Measurements from ENCODE around the gene ALDH5A1. TPM values are rescaled to one million over a fixed set of nuclear protein-coding genes. Genes with fewer than 3 reads are reported as not detected.

The ALDH5A1 gene
- total and polyA plus RNA-seq, 7 donors: 2.4 to 5.0 (median 2.8) TPM

DNA sequence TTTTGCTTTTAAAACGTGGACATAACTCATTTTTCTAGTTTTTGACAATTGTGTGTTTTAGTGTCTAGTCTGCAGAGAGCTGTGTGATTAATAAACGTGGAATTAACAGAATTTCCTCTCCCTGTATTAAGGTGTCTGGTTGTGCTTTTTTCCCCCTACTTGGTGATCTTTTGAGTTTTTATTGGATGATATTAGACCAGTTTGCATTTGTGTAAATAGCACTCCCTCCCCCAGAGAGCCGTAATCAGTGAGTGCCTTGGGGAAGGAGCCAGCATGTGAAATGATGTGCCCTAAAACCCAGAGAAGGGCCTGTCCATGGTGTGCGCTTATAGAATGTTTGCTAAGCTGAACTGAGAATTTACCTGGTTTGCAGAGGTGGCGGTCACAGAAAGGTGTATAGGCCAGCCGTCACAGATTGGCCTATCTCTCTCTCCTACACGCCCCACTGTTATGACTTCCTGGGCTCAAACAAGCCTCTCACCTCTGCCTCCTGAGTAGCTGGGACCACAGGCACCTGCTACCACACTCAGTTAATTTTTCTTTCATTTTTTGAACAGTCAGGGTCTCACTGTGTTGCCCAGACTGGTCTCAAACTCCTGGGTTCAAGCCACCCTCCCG, 42.4 kb downstream of the ALDH5A1 start:
- Histone ChIP-seq H3K36me3 (peaks cover 4 to 38% (median 16%) of the 10 kb centered on the region in 4 donors), H3K27ac (no peak overlapping the region), H3K9me3 (no peaks in the 10 kb centered on the region), H3K27me3 (no peaks in the 10 kb centered on the region), H3K4me1 (no peaks in the 10 kb centered on the region), H3K4me3 (no peak overlapping the region)
- WGBS, 2 donors: 56 to 78% methylated on average over 8 of the region's 8 CpGs
- TF ChIP-seq POLR2A (IDR thresholded peaks at IDR 0.05) (no peak), POLR2AphosphoS5 (IDR thresholded peaks at IDR 0.05) (no peak), EP300 (IDR thresholded peaks at IDR 0.05) (no peak)
- TF ChIP-seq, protein P1, sequence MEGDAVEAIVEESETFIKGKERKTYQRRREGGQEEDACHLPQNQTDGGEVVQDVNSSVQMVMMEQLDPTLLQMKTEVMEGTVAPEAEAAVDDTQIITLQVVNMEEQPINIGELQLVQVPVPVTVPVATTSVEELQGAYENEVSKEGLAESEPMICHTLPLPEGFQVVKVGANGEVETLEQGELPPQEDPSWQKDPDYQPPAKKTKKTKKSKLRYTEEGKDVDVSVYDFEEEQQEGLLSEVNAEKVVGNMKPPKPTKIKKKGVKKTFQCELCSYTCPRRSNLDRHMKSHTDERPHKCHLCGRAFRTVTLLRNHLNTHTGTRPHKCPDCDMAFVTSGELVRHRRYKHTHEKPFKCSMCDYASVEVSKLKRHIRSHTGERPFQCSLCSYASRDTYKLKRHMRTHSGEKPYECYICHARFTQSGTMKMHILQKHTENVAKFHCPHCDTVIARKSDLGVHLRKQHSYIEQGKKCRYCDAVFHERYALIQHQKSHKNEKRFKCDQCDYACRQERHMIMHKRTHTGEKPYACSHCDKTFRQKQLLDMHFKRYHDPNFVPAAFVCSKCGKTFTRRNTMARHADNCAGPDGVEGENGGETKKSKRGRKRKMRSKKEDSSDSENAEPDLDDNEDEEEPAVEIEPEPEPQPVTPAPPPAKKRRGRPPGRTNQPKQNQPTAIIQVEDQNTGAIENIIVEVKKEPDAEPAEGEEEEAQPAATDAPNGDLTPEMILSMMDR (IDR thresholded peaks at IDR 0.05): no peak
- intact Hi-C loops (cut with DNase I): no loop called here
- DNase-seq: no peak

DNA sequence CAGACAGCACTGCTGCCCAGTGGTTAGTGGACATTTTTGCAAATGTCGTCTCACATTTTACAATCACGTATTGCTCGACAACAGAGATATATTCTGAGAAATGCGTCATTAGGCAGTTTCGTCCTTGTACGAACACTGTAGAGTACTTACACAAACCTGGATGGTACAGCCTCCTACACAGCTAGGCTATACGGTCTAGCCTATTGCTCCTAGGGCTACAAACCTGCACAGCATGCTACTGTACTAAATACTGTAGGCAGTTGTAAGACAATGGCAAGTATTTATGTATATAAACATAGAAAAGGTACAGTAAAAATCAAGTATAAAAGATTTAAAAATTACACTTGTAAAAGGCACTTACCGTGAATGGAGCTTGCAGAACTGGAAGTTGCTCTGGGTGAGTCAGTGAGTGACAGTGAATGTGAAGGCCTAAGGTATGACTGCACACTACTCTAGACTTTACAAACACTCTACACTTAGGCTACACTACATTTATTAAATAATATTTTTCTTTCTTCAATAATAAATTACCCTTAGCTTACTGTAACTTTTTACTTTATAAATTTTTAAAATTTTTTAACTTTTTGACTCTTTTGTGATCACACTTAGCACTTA, 43.1 kb downstream of the ALDH5A1 start:
- peaks cover 4 to 33% (median 14%) of the 10 kb centered on the region in 4 donors for H3K36me3 ChIP-seq
- H3K27me3 ChIP-seq: no peaks in the 10 kb centered on the region
- WGBS, 2 donors: 94 to 96% methylated on average over 8 of the region's 8 CpGs
- no peaks in the 10 kb centered on the region for H3K9me3 ChIP-seq
- no peak overlapping the region for H3K4me3 ChIP-seq
- no peak for DNase-seq
- no peaks in the 10 kb centered on the region for H3K4me1 ChIP-seq
- no peak overlapping the region for H3K27ac ChIP-seq
- TF ChIP-seq POLR2AphosphoS5 (IDR thresholded peaks at IDR 0.05) (no peak), POLR2A (IDR thresholded peaks at IDR 0.05) (no peak), EP300 (IDR thresholded peaks at IDR 0.05) (no peak)
- TF ChIP-seq, protein P1 (IDR thresholded peaks at IDR 0.05): no peak
- intact Hi-C loops (cut with DNase I): no loop called here

DNA sequence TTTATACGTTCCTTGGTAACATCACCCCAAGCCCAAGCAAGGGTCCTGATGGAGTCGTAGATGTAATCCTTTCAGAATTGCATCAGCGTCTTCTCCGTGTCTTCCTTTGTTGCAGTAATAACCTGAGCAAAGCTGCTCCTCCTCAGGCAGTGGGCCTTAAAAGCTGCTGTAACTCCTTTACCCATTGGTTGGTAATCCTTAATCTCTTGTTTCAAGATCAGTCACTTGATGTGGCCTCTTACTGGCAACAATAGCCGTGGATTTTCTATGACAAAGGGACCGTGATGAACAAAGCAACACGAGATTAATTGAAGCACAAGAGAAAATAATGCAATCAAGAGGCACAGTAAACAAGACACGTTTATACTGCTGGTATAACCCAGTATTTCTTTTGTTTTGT, 44.6 kb downstream of the ALDH5A1 start:
- WGBS, 2 donors: 91 to 95% methylated on average over 8 of the region's 8 CpGs
- Histone ChIP-seq H3K27me3 (no peaks in the 10 kb centered on the region), H3K36me3 (peaks cover 0 to 20% (median 5%) of the 10 kb centered on the region in 4 donors), H3K27ac (no peak overlapping the region), H3K4me1 (no peaks in the 10 kb centered on the region), H3K9me3 (no peaks in the 10 kb centered on the region), H3K4me3 (no peak overlapping the region)
- TF ChIP-seq, protein P1 (IDR thresholded peaks at IDR 0.05): no peak
- no peak for TF ChIP-seq EP300 (IDR thresholded peaks at IDR 0.05)
- TF ChIP-seq POLR2AphosphoS5 (IDR thresholded peaks at IDR 0.05): no peak
- TF ChIP-seq POLR2A (IDR thresholded peaks at IDR 0.05): no peak
- intact Hi-C loops (cut with DNase I): no loop called here
- DNase-seq: no peak

DNA sequence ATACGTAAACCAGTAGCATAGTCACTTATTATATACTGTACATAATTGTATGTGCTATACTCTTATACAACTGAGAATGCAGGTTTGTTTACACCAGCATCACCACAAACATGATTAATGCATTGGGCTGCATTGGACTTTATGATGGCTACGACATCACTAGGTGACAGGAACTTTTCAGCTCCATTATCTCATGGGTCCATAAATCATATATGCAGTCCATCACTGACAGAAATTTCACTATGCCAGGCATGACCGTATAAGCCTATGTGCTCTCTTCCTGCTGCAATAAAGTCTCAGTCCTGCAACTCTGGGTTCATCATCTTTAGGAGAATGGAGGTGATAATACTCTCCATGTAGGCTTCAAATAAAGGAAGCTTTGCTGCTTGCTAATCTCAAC, 45.4 kb downstream of the ALDH5A1 start:
- DNase-seq: no peak
- TF ChIP-seq POLR2AphosphoS5 (IDR thresholded peaks at IDR 0.05) (no peak), EP300 (IDR thresholded peaks at IDR 0.05) (no peak), POLR2A (IDR thresholded peaks at IDR 0.05) (no peak)
- TF ChIP-seq, protein P1 (IDR thresholded peaks at IDR 0.05): no peak
- intact Hi-C loops (cut with DNase I): no loop called here
- no peak overlapping the region for H3K27ac ChIP-seq
- peaks cover 0 to 13% (median 2%) of the 10 kb centered on the region in 4 donors for H3K36me3 ChIP-seq
- no peaks in the 10 kb centered on the region for H3K27me3 ChIP-seq
- H3K9me3 ChIP-seq: no peaks in the 10 kb centered on the region
- no peak overlapping the region for H3K4me3 ChIP-seq
- no peaks in the 10 kb centered on the region for H3K4me1 ChIP-seq
- 89 to 92% methylated on average over 3 of the region's 3 CpGs for WGBS, 2 donors

All from sigmoid colon (tissue), 7 donors.